B cell (primary cell): Measurements from ENCODE around the gene BCL2L1. TPM values are rescaled to one million over a fixed set of nuclear protein-coding genes. Genes with fewer than 3 reads are reported as not detected.

Experiments used
- ATAC-seq: fragments of 200-7000 bp; cut with Tn5 transposase; one replicate; pipeline ENCODE4 v1.10.0; 2021; ENCODE audit warnings: low read depth, mild to moderate bottlenecking, moderate number of reproducible peaks, moderate library complexity
- CTCF ChIA-PET: fragments of 350-600 bp; sonication (Branson Sonifier 250); formaldehyde crosslinking; loops from one replicate; lab custom pipeline; 2021; ENCODE audit warnings: antibody characterized with exemption, inconsistent platforms; lab: Charles Lee
- POLR2A ChIA-PET: fragments of 350-600 bp; sonication (Branson Sonifier 250); formaldehyde crosslinking; loops from one replicate; lab custom pipeline; 2021; ENCODE audit warnings: antibody characterized with exemption; lab: Charles Lee
- DNase-seq: peaks from one replicate; pipeline ENCODE4 v3.0.0; 2013
- H2AFZ ChIP-seq: 2 replicates; pipeline ENCODE4 v1.6.1; 2012; ENCODE audit warnings: mild to moderate bottlenecking, low read depth, low read length; ENCODE audit not compliant: insufficient read depth, poor library complexity, severe bottlenecking
- H3K27ac ChIP-seq, 2 donors: 1 replicate in 1 of 2; 2 replicates in 1 of 2; pipeline ENCODE4 v1.5.1; 2012 to 2013; ENCODE audit warnings: low read length in 2 of 2, mild to moderate bottlenecking in 2 of 2, moderate library complexity in 1 of 2
- H3K27me3 ChIP-seq, 4 experiments: fragments of 200-600 bp in 1 of 4; sonication (generic) in 1 of 4; replicated peaks in 1 of 4; 1 replicate in 2 of 4; 2 replicates in 2 of 4; pipeline versions ENCODE4 v1.6.1 to v1.7.0; 2013 to 2016; ENCODE audit warnings: low read length in 3 of 4, mild to moderate bottlenecking in 2 of 4, mixed read lengths in 1 of 4, moderate library complexity in 1 of 4; ENCODE audit not compliant: insufficient read depth in 4 of 4, control insufficient read depth in 3 of 4; ENCODE audit errors: control extremely low read depth in 1 of 4
- H3K36me3 ChIP-seq, 2 experiments: replicated peaks in 1 of 2; 1 replicate in 1 of 2; 2 replicates in 1 of 2; pipeline versions ENCODE4 v1.6.1 to v1.7.1; 2013; ENCODE audit warnings: low read length in 1 of 2; ENCODE audit not compliant: insufficient read depth in 2 of 2, control insufficient read depth in 1 of 2; ENCODE audit errors: control extremely low read depth in 1 of 2, extremely low read depth in 1 of 2
- H3K4me1 ChIP-seq, 2 donors: fragments of 200-600 bp in 1 of 2; sonication (generic) in 1 of 2; 1 replicate in 1 of 2; 2 replicates in 1 of 2; pipeline versions ENCODE4 v1.5.1 to v1.6.1; 2013 to 2017; ENCODE audit warnings: low read length in 2 of 2; ENCODE audit not compliant: control insufficient read depth in 2 of 2, insufficient read depth in 2 of 2
- H3K4me2 ChIP-seq: replicated peaks from 2 replicates; pipeline ENCODE3; 2012; ENCODE audit warnings: mild to moderate bottlenecking, low read depth, low read length; ENCODE audit not compliant: poor library complexity, severe bottlenecking
- H3K4me3 ChIP-seq, 5 experiments: fragments of 200-600 bp in 1 of 5; sonication (generic) in 1 of 5; 1 replicate in 3 of 5; 2 replicates in 2 of 5; pipeline versions ENCODE4 v1.5.1 to v1.7.0; 2011 to 2016; ENCODE audit warnings: low read length in 4 of 5, mild to moderate bottlenecking in 4 of 5, low read depth in 2 of 5, control low read depth in 1 of 5, moderate library complexity in 1 of 5; ENCODE audit not compliant: insufficient read depth in 1 of 5; ENCODE audit errors: control extremely low read depth in 1 of 5, extremely low read depth in 1 of 5
- H3K79me2 ChIP-seq: fragments of 200-600 bp; sonication (generic); one replicate; pipeline ENCODE4 v1.6.0; 2016; ENCODE audit warnings: low read length; ENCODE audit not compliant: control insufficient read depth, insufficient read depth
- H3K9ac ChIP-seq: fragments of 200-600 bp; sonication (generic); 2 replicates; pipeline ENCODE4 v1.6.1; 2017; ENCODE audit warnings: mild to moderate bottlenecking, low read length, moderate library complexity
- H3K9me3 ChIP-seq, 3 donors: one replicate each; pipeline versions ENCODE4 v1.6.1 to v1.7.1; 2013; ENCODE audit warnings: low read length in 2 of 3; ENCODE audit not compliant: control insufficient read depth in 2 of 3, insufficient read depth in 1 of 3; ENCODE audit errors: control extremely low read depth in 1 of 3
- H4K20me1 ChIP-seq: 2 replicates; pipeline ENCODE4 v1.6.0; 2012; ENCODE audit warnings: mild to moderate bottlenecking, low read length; ENCODE audit not compliant: insufficient read depth, control insufficient read depth, poor library complexity, severe bottlenecking
- H3K27ac Mint-ChIP-seq: one replicate; pipeline ENCODE4 v1.8.0; 2021; ENCODE audit warnings: mixed read lengths
- H3K27me3 Mint-ChIP-seq: one replicate; pipeline ENCODE4 v1.8.0; 2021; ENCODE audit warnings: mixed read lengths
- H3K4me1 Mint-ChIP-seq: one replicate; pipeline ENCODE4 v1.8.0; 2021; ENCODE audit warnings: mixed read lengths
- H3K4me3 Mint-ChIP-seq: one replicate; pipeline ENCODE4 v1.8.0; 2021; ENCODE audit warnings: mixed read lengths
- H3K9me3 Mint-ChIP-seq: one replicate; pipeline ENCODE4 v1.8.0; 2022; ENCODE audit warnings: mixed read lengths; ENCODE audit not compliant: insufficient read depth
- CTCF ChIP-seq: fragments of 200-600 bp; IDR thresholded peaks from one replicate; pipeline ENCODE4 v1.8.0; 2022; ENCODE audit warnings: antibody characterized with exemption, mild to moderate bottlenecking
- EZH2 ChIP-seq: IDR thresholded peaks from 2 replicates; pipeline ENCODE4 v1.6.1; 2012; ENCODE audit warnings: borderline replicate concordance, low read depth, mild to moderate bottlenecking, moderate library complexity, low read length; ENCODE audit not compliant: insufficient read depth, poor library complexity, severe bottlenecking
- WGBS: methylation state at CpG from one replicate; pipeline ENCODE4 v1.1.5; 2013; ENCODE audit warnings: missing lambda C conversion rate; ENCODE audit not compliant: insufficient coverage; 5-methylcytosine and 5-hydroxymethylcytosine counted together
- intact Hi-C: fragments of 100-400 bp; cut with micrococcal nuclease; formaldehyde crosslinking; loops from one replicate; pipeline ENCODE4 v1.10.0; 2022
- polyA plus RNA-seq: library from polyadenylated mRNA; depleted of rRNA; stranded (reverse); fragments of >200 nt; gene quantifications from 2 replicates; pipeline ENCODE4 v1.2.3, GENCODE V29; 2012
- total RNA-seq, 2 donors: library from RNA; stranded (reverse); fragments of 120-200 nt in 1 of 2; gene quantifications; 1 replicate in 1 of 2; 2 replicates in 1 of 2; pipeline versions ENCODE4 v1.2.3 to v1.2.4, GENCODE V29; 2013 to 2022

The BCL2L1 gene
- total and polyA plus RNA-seq, 2 donors (not counting 1 experiment from before 2014, with no cell fraction given) = 10.1 to 33.0 TPM

DNA sequence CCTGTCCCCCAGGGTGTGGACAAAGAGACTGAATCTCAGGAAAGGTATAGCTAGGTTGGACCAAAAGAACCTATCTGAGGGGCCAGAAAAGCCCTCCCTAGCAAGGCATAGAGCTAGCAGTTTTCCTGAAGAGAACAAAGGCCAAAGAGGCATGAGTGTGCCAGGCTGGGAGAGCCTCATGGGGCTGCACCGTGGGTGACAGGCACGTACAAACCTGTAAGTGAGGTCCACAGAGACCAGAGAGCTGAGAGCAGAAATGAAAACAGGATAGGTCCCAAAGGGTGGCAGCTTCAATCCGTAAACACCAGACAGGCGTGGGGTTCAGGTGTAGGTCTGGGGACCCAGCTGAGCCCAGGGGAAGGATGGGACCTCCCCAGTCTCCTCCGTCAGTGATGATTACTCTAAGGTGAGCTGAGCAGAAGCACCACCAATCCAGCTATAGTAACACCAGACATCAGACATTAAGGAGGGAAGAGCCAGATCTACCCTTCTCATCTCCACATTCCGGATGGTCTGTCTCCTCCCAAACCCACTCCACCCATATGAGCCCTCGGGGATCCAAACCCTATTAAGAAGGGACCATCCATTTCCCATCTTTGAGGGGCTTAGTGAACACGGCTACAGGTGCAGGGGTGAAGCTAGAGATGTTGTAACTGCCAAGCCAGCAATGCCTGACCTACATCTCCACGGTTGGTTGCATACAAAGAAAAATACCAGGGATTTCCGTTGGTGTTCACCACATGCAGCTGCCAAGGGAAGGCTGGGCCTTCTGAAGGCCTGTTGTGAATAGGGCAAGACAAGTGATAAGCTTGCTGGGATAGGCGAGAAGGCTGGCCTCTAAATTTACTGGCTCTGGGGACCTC lies 38.3 kb downstream of the BCL2L1 start:
- peak overlapping the region; percentile 74 for H3K4me2 ChIP-seq
- peak overlapping the region in 2 of 5 experiments; percentile 4 to 56 for H3K4me3 ChIP-seq
- H3K27me3 Mint-ChIP-seq = no peaks in the 10 kb centered on the region
- H3K27me3 ChIP-seq = no peaks in the 10 kb centered on the region
- peaks cover 24 to 31% of the 10 kb centered on the region in 2 donors for H3K4me1 ChIP-seq
- H4K20me1 ChIP-seq = no peaks in the 10 kb centered on the region
- TF ChIP-seq CTCF (no peak), EZH2 (no peak)
- POLR2A ChIA-PET = interaction anchor here (0.7 to 2.9 kb wide), 7 partner anchors 9 to 677 kb away, joined by 3 to 20 read pairs (median 4); partner anchors contain the start of gene BCL2L1
- peaks cover 40% of the 10 kb centered on the region for H3K4me1 Mint-ChIP-seq
- peak overlapping the region; percentile 90 for H3K27ac Mint-ChIP-seq
- H3K36me3 ChIP-seq = peaks cover 5 to 38% of the 10 kb centered on the region in 2 experiments
- H3K4me3 Mint-ChIP-seq = peak overlapping the region; percentile 65
- peaks cover 80% of the 10 kb centered on the region for H3K79me2 ChIP-seq
- H3K9me3 ChIP-seq = no peaks in the 10 kb centered on the region
- CTCF ChIA-PET = interaction anchor here (0.9 to 5.0 kb wide), 11 partner anchors 9 to 122 kb away, joined by 3 to 47 read pairs (median 6); no protein-coding TSS in a partner anchor
- peak; percentile 76 for ATAC-seq
- H2AFZ ChIP-seq = peak overlapping the region; percentile 63
- DNase-seq = peak; percentile 56
- peak overlapping the region; percentile 55 for H3K9ac ChIP-seq
- H3K9me3 Mint-ChIP-seq = no peaks in the 10 kb centered on the region
- intact Hi-C loops = loop anchor here (1.0 kb wide), 2 partner anchors 9 to 39 kb away; no protein-coding TSS in a partner anchor
- peak overlapping the region; percentile 60 to 82 for H3K27ac ChIP-seq
- WGBS = 20% methylated on average over 7 of the region's 11 CpGs

- intact Hi-C loops = no loop called here
- Histone ChIP-seq H4K20me1 (no peaks in the 10 kb centered on the region), H3K27me3 (no peaks in the 10 kb centered on the region), H3K9ac (no peak overlapping the region), H3K4me2 (no peak overlapping the region), H3K4me1 (peaks cover 24 to 31% of the 10 kb centered on the region in 2 donors), H3K27ac (peak overlapping the region in 1 of 2 donors; percentile 15), H3K4me3 (no peak overlapping the region), H3K79me2 (peaks cover 81% of the 10 kb centered on the region), H3K36me3 (peaks cover 5 to 48% of the 10 kb centered on the region in 2 experiments), H3K9me3 (no peaks in the 10 kb centered on the region), H2AFZ (no peak overlapping the region)
- Mint-ChIP-seq H3K27ac (peak overlapping the region; percentile 22), H3K4me3 (no peak overlapping the region), H3K27me3 (no peaks in the 10 kb centered on the region), H3K9me3 (no peaks in the 10 kb centered on the region), H3K4me1 (peaks cover 50% of the 10 kb centered on the region)
- DNase-seq (no peak), ATAC-seq (no peak)
- WGBS = 95% methylated on average over 2 of the region's 2 CpGs
- ChIA-PET CTCF (interaction anchor here (3.4 to 5.0 kb wide), 2 partner anchors 21 to 41 kb away, joined by 30 to 47 read pairs; no protein-coding TSS in a partner anchor), POLR2A (no interaction called here)
- TF ChIP-seq CTCF (no peak), EZH2 (no peak)
Observed at GRCh38 chr20:31682927-31683326, 39.7 kb downstream of the BCL2L1 start.
